GM21390 (cell line): ENCODE results near the gene OR5A2.
"Not testable (repeated sequence)": the region's sequence is repeated elsewhere in the genome, so short reads cannot be mapped to it uniquely, and the experiment has no call there.

Source experiments
- ATAC-seq: cut with Tn5 transposase; IDR thresholded peaks from one replicate; pipeline ENCODE4 v1.9.1; 2021; ENCODE audit not compliant: unreplicated experiment

The OR5A2 gene

GRCh38 chr11:59400461-59401261 lies 25.6 kb downstream of the OR5A2 start:
- no peak for ATAC-seq

GRCh38 chr11:59394186-59394585 lies 32.0 kb downstream of the OR5A2 start:
- ATAC-seq, result no peak

GRCh38 chr11:59380263-59381059 lies 45.8 kb downstream of the OR5A2 start:
- ATAC-seq, result peak; percentile 97

DNA sequence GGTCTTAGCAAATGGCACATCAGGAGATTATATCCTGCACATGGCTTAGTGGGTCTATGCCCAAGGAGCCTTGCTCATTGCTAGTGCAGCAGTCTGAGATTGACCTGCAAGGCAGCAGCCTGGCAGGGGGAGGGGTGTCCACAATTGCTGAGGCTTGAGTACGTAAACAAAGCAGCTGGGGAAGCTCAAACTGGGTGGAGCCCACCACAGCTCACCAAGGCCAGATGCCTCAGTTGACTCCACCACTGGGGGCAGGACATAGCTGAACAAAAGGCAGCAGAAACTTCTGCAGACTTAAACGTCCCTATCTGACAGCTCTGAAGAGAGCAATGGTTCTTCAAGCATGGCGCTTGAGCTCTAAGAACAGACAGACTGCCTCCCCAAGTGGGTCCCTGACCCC lies 53.9 kb downstream of the OR5A2 start:
- ATAC-seq, result not testable (repeated sequence)

- ATAC-seq, result no peak
Measured at GRCh38 chr11:59368238-59369022, 57.8 kb downstream of the OR5A2 start.
